B cell (primary cell): ENCODE data around the gene NAP1L1. TPM values are rescaled to one million over a fixed set of nuclear protein-coding genes. Genes with fewer than 3 reads are reported as not detected.

ENCODE experiments used
- ATAC-seq: fragments of 200-7000 bp; cut with Tn5 transposase; one replicate; pipeline ENCODE4 v1.10.0; 2021; ENCODE audit warnings: low read depth, mild to moderate bottlenecking, moderate number of reproducible peaks, moderate library complexity
- CTCF ChIA-PET: fragments of 350-600 bp; sonication (Branson Sonifier 250); formaldehyde crosslinking; loops from one replicate; lab custom pipeline; 2021; ENCODE audit warnings: antibody characterized with exemption, inconsistent platforms; lab: Charles Lee
- POLR2A ChIA-PET: fragments of 350-600 bp; sonication (Branson Sonifier 250); formaldehyde crosslinking; loops from one replicate; lab custom pipeline; 2021; ENCODE audit warnings: antibody characterized with exemption; lab: Charles Lee
- DNase-seq: peaks from one replicate; pipeline ENCODE4 v3.0.0; 2013
- H2AFZ ChIP-seq: 2 replicates; pipeline ENCODE4 v1.6.1; 2012; ENCODE audit warnings: mild to moderate bottlenecking, low read depth, low read length; ENCODE audit not compliant: insufficient read depth, poor library complexity, severe bottlenecking
- H3K27ac ChIP-seq, 2 donors: 1 replicate in 1 of 2; 2 replicates in 1 of 2; pipeline ENCODE4 v1.5.1; 2012 to 2013; ENCODE audit warnings: low read length in 2 of 2, mild to moderate bottlenecking in 2 of 2, moderate library complexity in 1 of 2
- H3K27me3 ChIP-seq, 4 experiments: fragments of 200-600 bp in 1 of 4; sonication (generic) in 1 of 4; replicated peaks in 1 of 4; 1 replicate in 2 of 4; 2 replicates in 2 of 4; pipeline versions ENCODE4 v1.6.1 to v1.7.0; 2013 to 2016; ENCODE audit warnings: low read length in 3 of 4, mild to moderate bottlenecking in 2 of 4, mixed read lengths in 1 of 4, moderate library complexity in 1 of 4; ENCODE audit not compliant: insufficient read depth in 4 of 4, control insufficient read depth in 3 of 4; ENCODE audit errors: control extremely low read depth in 1 of 4
- H3K36me3 ChIP-seq, 2 experiments: replicated peaks in 1 of 2; 1 replicate in 1 of 2; 2 replicates in 1 of 2; pipeline versions ENCODE4 v1.6.1 to v1.7.1; 2013; ENCODE audit warnings: low read length in 1 of 2; ENCODE audit not compliant: insufficient read depth in 2 of 2, control insufficient read depth in 1 of 2; ENCODE audit errors: control extremely low read depth in 1 of 2, extremely low read depth in 1 of 2
- H3K4me1 ChIP-seq, 2 donors: fragments of 200-600 bp in 1 of 2; sonication (generic) in 1 of 2; 1 replicate in 1 of 2; 2 replicates in 1 of 2; pipeline versions ENCODE4 v1.5.1 to v1.6.1; 2013 to 2017; ENCODE audit warnings: low read length in 2 of 2; ENCODE audit not compliant: control insufficient read depth in 2 of 2, insufficient read depth in 2 of 2
- H3K4me2 ChIP-seq: replicated peaks from 2 replicates; pipeline ENCODE3; 2012; ENCODE audit warnings: mild to moderate bottlenecking, low read depth, low read length; ENCODE audit not compliant: poor library complexity, severe bottlenecking
- H3K4me3 ChIP-seq, 5 experiments: fragments of 200-600 bp in 1 of 5; sonication (generic) in 1 of 5; 1 replicate in 3 of 5; 2 replicates in 2 of 5; pipeline versions ENCODE4 v1.5.1 to v1.7.0; 2011 to 2016; ENCODE audit warnings: low read length in 4 of 5, mild to moderate bottlenecking in 4 of 5, low read depth in 2 of 5, control low read depth in 1 of 5, moderate library complexity in 1 of 5; ENCODE audit not compliant: insufficient read depth in 1 of 5; ENCODE audit errors: control extremely low read depth in 1 of 5, extremely low read depth in 1 of 5
- H3K79me2 ChIP-seq: fragments of 200-600 bp; sonication (generic); one replicate; pipeline ENCODE4 v1.6.0; 2016; ENCODE audit warnings: low read length; ENCODE audit not compliant: control insufficient read depth, insufficient read depth
- H3K9ac ChIP-seq: fragments of 200-600 bp; sonication (generic); 2 replicates; pipeline ENCODE4 v1.6.1; 2017; ENCODE audit warnings: mild to moderate bottlenecking, low read length, moderate library complexity
- H3K9me3 ChIP-seq, 3 donors: one replicate each; pipeline versions ENCODE4 v1.6.1 to v1.7.1; 2013; ENCODE audit warnings: low read length in 2 of 3; ENCODE audit not compliant: control insufficient read depth in 2 of 3, insufficient read depth in 1 of 3; ENCODE audit errors: control extremely low read depth in 1 of 3
- H4K20me1 ChIP-seq: 2 replicates; pipeline ENCODE4 v1.6.0; 2012; ENCODE audit warnings: mild to moderate bottlenecking, low read length; ENCODE audit not compliant: insufficient read depth, control insufficient read depth, poor library complexity, severe bottlenecking
- H3K27ac Mint-ChIP-seq: one replicate; pipeline ENCODE4 v1.8.0; 2021; ENCODE audit warnings: mixed read lengths
- H3K27me3 Mint-ChIP-seq: one replicate; pipeline ENCODE4 v1.8.0; 2021; ENCODE audit warnings: mixed read lengths
- H3K4me1 Mint-ChIP-seq: one replicate; pipeline ENCODE4 v1.8.0; 2021; ENCODE audit warnings: mixed read lengths
- H3K4me3 Mint-ChIP-seq: one replicate; pipeline ENCODE4 v1.8.0; 2021; ENCODE audit warnings: mixed read lengths
- H3K9me3 Mint-ChIP-seq: one replicate; pipeline ENCODE4 v1.8.0; 2022; ENCODE audit warnings: mixed read lengths; ENCODE audit not compliant: insufficient read depth
- CTCF ChIP-seq: fragments of 200-600 bp; IDR thresholded peaks from one replicate; pipeline ENCODE4 v1.8.0; 2022; ENCODE audit warnings: antibody characterized with exemption, mild to moderate bottlenecking
- EZH2 ChIP-seq: IDR thresholded peaks from 2 replicates; pipeline ENCODE4 v1.6.1; 2012; ENCODE audit warnings: borderline replicate concordance, low read depth, mild to moderate bottlenecking, moderate library complexity, low read length; ENCODE audit not compliant: insufficient read depth, poor library complexity, severe bottlenecking
- WGBS: methylation state at CpG from one replicate; pipeline ENCODE4 v1.1.5; 2013; ENCODE audit warnings: missing lambda C conversion rate; ENCODE audit not compliant: insufficient coverage; 5-methylcytosine and 5-hydroxymethylcytosine counted together
- intact Hi-C: fragments of 100-400 bp; cut with micrococcal nuclease; formaldehyde crosslinking; loops from one replicate; pipeline ENCODE4 v1.10.0; 2022
- polyA plus RNA-seq: library from polyadenylated mRNA; depleted of rRNA; stranded (reverse); fragments of >200 nt; gene quantifications from 2 replicates; pipeline ENCODE4 v1.2.3, GENCODE V29; 2012
- total RNA-seq, 2 donors: library from RNA; stranded (reverse); fragments of 120-200 nt in 1 of 2; gene quantifications; 1 replicate in 1 of 2; 2 replicates in 1 of 2; pipeline versions ENCODE4 v1.2.3 to v1.2.4, GENCODE V29; 2013 to 2022

NAP1L1 gene
- total and polyA plus RNA-seq, 2 donors (not counting 1 experiment from before 2014, with no cell fraction given): 165 to 766 TPM

- Histone ChIP-seq H3K27me3 (peaks cover 0 to 6% (median 3%) of the 10 kb centered on the region in 4 experiments), H3K9me3 (no peaks in the 10 kb centered on the region), H4K20me1 (no peaks in the 10 kb centered on the region), H3K36me3 (no peaks in the 10 kb centered on the region), H3K79me2 (no peaks in the 10 kb centered on the region), H3K4me1 (no peaks in the 10 kb centered on the region), H3K9ac (no peak overlapping the region), H3K4me3 (no peak overlapping the region), H2AFZ (no peak overlapping the region), H3K27ac (no peak overlapping the region), H3K4me2 (no peak overlapping the region)
- H3K27me3 Mint-ChIP-seq: peaks cover 36% of the 10 kb centered on the region
- ChIA-PET POLR2A (no interaction called here), CTCF (no interaction called here)
- DNase-seq: no peak
- no peaks in the 10 kb centered on the region for H3K9me3 Mint-ChIP-seq
- TF ChIP-seq EZH2: no peak
- no peak for TF ChIP-seq CTCF
- intact Hi-C loops: no loop called here
- H3K4me1 Mint-ChIP-seq: peaks cover 10% of the 10 kb centered on the region
- no peak for ATAC-seq
- H3K27ac Mint-ChIP-seq: no peak overlapping the region
- H3K4me3 Mint-ChIP-seq: no peak overlapping the region
- WGBS: 90% methylated on average over 1 of the region's 1 CpG
These were observed 65.8 kb downstream of the NAP1L1 start for GRCh38 chr12:76018672-76019071.

DNA sequence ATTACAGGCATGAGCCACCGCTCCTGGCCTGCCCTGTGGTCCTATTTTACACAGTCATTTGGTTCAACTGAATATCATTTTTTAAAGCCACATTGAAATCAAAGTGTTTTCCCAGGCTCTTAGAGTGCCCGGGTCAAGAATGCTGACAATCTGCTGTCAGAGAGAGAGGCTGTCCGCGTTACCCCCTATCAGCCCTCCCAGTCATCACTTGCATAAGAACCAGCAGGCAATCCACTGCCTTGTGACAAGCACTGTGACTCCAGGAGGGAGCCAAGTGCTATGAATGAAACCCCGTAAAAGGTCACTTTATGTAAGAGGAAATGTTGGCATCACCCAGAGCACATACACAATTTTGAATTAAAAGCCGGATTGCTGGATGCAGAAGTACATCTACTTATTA lies 66.4 kb downstream of the NAP1L1 start:
- Mint-ChIP-seq H3K9me3 (no peaks in the 10 kb centered on the region), H3K27ac (no peak overlapping the region)

More for the DNA sequence above, 66.4 kb downstream of the NAP1L1 start:
- Histone ChIP-seq H3K27ac (no peak overlapping the region), H3K4me3 (no peak overlapping the region), H3K79me2 (no peaks in the 10 kb centered on the region), H2AFZ (no peak overlapping the region), H3K9ac (no peak overlapping the region), H3K4me2 (no peak overlapping the region), H3K36me3 (no peaks in the 10 kb centered on the region), H3K9me3 (no peaks in the 10 kb centered on the region), H3K4me1 (no peaks in the 10 kb centered on the region), H3K27me3 (peaks cover 0 to 6% (median 3%) of the 10 kb centered on the region in 4 experiments), H4K20me1 (no peaks in the 10 kb centered on the region)
- DNase-seq (no peak), ATAC-seq (no peak)
- Mint-ChIP-seq H3K27me3 (peaks cover 37% of the 10 kb centered on the region), H3K4me1 (peaks cover 10% of the 10 kb centered on the region), H3K4me3 (no peak overlapping the region)
- no peak for TF ChIP-seq CTCF
- no peak for TF ChIP-seq EZH2
- ChIA-PET POLR2A (no interaction called here), CTCF (no interaction called here)
- intact Hi-C loops: no loop called here
- 93% methylated on average over 3 of the region's 6 CpGs for WGBS
